Measurements from ENCODE around the gene CDC37. TPM values are rescaled to one million over a fixed set of nuclear protein-coding genes. Genes with fewer than 3 reads are reported as not detected.
A peak's percentile ranks its signal among the peaks of the same experiment; 100 is the strongest.
"Not testable (repeated sequence)": the region's sequence is repeated elsewhere in the genome, so short reads cannot be mapped to it uniquely, and the experiment has no call there.

The CDC37 gene
- total RNA-seq, 1 donor from 2014 or later = 146 TPM

GRCh38 chr19:10372690-10373089 is 30.7 kb downstream of the CDC37 start:
- ATAC-seq (ENCODE audit: poor library complexity) (no peak), DNase-seq (no peak)
- intact Hi-C loops (cut with DNase I) = no loop called here

- intact Hi-C loops (cut with DNase I) = no loop called here
- DNase-seq (no peak), ATAC-seq (ENCODE audit: poor library complexity) (no peak)
These were observed 35.1 kb downstream of the CDC37 start for GRCh38 chr19:10368101-10368803.

- DNase-seq; intact Hi-C loops (cut with DNase I); ATAC-seq (ENCODE audit: poor library complexity): not testable (repeated sequence)
These were observed 36.3 kb downstream of the CDC37 start for GRCh38 chr19:10366950-10367512.

- intact Hi-C loops (cut with DNase I) = no loop called here
- DNase-seq = no peak
- ATAC-seq (ENCODE audit: poor library complexity) = no peak
These were observed 37.8 kb downstream of the CDC37 start for GRCh38 chr19:10365518-10365917.

DNA sequence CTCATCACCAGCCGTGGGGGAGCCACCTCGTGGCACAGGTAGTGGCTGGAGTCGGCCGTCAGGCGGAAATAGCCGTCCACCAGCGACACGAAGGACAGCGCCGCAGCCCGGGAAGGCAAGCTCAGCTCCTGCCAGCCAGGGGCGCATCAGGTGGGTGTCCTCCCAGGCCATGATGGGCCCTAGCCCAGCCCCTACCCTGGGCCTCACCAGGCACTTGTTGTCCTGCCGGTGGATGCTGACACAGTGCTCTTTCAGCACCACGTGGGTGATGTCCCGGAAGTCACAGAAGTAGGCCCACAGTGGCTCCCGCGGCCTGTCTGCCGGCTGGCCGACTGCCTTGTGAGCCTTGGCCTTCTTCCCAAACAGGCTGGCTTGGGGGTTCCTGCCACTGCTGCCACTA is 38.7 kb downstream of the CDC37 start:
- ATAC-seq (ENCODE audit: poor library complexity) (peak; percentile 28), DNase-seq (no peak)
- intact Hi-C loops (cut with DNase I) = no loop called here

DNA sequence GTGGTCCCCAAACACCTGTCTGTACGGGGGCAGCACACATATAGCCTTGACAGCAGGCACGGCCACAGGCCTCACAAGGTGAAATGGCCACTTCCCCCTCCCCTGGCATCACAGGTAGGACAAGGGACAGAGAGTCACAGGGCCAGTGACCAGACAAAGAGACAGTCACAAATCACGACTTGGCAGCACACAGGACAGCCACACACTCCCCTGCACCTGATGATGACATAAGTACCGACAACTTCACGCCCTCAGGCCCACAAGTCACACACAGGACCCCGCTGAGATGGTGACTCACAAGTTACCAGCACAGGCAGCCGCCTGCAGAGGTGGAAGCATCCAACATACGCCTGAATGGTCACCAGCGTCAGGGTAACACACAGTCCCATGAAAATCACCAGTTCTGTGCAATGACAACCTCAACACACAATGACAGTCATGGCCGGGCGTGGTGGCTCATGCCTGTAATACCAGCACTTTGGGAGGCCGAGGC is 39.5 kb downstream of the CDC37 start:
- no peak for ATAC-seq (ENCODE audit: poor library complexity)
- no peak for DNase-seq
- intact Hi-C loops (cut with DNase I) = no loop called here

DNA sequence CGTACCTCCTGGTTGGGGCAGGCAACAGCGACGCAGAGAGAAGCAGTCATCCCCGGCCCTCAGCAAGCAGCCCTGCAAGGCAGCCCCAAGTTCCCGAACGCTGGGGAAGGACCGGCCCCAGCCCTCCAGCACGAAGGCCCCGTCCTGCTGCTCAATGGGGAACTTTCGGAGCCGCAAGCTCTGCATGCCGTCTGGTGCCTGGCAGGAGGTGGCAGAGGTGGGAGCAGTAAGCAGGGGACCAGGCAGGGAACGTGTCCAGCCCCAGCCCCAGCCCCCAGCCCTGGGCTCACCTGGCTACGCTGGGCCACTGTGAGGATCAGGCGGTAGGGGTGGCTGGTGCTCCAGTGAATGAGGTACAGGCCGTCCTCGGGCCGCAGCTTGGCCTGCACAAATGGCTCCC is 41.1 kb downstream of the CDC37 start:
- no peak for DNase-seq
- intact Hi-C loops (cut with DNase I) = no loop called here
- ATAC-seq (ENCODE audit: poor library complexity) = no peak

- ATAC-seq (ENCODE audit: poor library complexity) (no peak), DNase-seq (no peak)
- intact Hi-C loops (cut with DNase I) = no loop called here
These were observed 41.8 kb downstream of the CDC37 start for GRCh38 chr19:10361569-10362011.

DNA sequence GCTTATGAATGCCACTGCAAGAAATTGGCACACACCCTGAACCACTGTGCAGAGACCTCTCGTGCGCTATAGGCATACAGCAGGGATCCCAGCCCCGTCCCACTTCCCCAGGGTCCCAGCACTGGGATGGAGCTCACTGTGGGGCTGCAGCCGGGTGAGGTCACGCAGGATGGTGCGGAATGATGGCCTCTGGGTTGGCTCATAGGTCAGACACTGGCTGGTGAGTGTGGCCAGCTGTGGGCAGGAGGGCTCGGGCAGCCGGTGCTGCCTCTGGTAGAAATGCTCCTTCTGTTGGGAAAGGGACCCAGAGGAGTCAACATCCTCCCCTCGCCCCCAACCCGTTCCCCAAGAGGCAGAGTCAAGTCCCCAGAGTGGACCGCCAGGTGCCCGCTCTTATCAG is 46.9 kb downstream of the CDC37 start:
- intact Hi-C loops (cut with DNase I) = no loop called here
- DNase-seq (no peak), ATAC-seq (ENCODE audit: poor library complexity) (no peak)

GRCh38 chr19:10353793-10354391 is 49.5 kb downstream of the CDC37 start:
- intact Hi-C loops (cut with DNase I) = no loop called here
- ATAC-seq (ENCODE audit: poor library complexity) = peak; percentile 90
- DNase-seq = peak; percentile 90

DNA sequence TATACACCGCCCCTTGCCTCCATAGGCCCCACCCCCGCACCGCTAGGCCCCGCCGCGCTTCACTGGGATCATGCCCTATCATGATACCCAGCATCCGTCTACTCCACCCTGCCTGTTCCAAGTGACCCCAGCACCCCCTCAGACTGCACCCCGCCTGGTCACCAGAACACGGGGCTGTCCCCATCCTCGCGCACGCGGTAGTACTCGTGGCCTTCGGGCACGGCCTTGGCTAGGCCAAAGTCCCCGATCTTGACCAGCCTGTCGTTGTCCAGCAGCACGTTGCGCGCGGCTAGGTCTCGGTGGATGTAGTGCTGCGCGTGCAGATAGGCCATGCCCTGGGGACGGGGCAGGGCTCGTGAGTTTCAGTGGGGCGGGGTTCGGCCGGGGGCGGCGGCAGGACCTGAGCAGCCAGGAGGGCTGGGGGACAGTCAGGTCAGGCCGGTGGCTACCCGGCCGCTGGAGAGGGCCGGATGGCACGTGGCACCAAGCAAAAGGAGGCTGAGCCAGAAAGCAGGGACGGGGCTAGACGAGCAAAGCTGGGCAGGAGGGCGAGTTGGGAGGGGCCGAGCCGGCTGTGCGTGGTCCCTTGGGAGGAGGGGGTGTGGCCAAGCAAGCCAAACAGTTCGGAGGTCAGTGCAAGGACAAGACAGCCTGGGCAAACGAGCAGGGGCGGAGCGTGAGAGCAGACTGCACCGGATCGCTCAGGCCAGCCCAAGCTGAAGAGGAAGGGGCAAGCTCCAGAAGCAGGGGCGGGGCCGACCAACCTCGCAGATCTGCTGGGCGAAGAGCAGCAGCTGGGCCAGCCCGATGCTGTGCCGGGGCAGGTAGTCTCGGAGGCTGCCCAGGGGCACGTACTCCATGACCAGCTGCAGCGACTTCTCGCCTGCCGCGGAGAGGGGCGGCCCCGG is 50.3 kb downstream of the CDC37 start:
- intact Hi-C loops (cut with DNase I) = no loop called here
- DNase-seq (peak; percentile 89), ATAC-seq (ENCODE audit: poor library complexity) (peak; percentile 86)

GRCh38 chr19:10346509-10346908 is 56.8 kb downstream of the CDC37 start:
- intact Hi-C loops (cut with DNase I) = no loop called here
- peak; percentile 75 for DNase-seq
- ATAC-seq (ENCODE audit: poor library complexity) = peak; percentile 60

DNA sequence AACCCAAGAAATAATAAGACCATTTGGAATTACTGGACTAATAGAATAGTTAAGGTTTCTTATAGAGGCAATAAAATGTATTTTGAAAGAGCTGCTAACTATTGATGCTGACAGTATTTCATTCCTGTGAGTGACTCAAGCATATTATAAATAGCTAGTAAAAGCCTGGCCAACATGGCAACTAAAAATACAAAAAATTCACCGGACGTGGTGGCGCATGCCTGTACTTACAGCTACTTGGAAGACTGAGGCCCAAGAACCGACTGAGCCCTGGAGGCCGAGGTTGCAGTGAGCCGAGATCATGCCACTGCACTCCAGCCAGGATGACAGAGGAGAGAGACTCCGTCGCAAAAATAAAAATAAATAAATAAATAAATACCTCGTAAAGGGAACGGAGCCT is 58.6 kb downstream of the CDC37 start:
- ATAC-seq (ENCODE audit: poor library complexity) (no peak), DNase-seq (no peak)
- intact Hi-C loops (cut with DNase I) = no loop called here

DNA sequence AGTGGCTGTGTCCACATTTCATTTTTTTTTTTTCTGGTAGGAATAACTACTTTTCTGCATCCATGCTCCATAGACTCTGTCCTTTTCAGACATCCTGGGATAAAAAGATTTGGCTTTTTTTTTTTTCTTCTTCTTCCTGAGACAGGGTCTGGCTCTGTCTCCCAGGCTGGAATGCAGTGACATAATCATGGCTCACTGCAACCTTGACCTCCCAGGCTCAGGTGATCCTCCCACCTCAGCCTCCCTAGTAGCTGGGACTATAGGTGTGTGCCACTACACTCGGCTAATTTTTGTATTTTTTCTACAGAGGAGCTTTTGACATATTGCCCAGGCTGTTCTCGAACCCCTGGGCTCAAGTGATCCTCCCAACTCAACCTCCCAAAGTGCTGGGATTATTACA is 59.8 kb downstream of the CDC37 start:
- intact Hi-C loops (cut with DNase I) = no loop called here
- no peak for DNase-seq
- no peak for ATAC-seq (ENCODE audit: poor library complexity)

Small RNA genes within 50 kb of the gene (microRNA-seq; reads per million reads assigned to microRNA genes)
- not detected for gene MIR1181

Other genes with a start within 250 kb of the CDC37 start
- gene DNMT1, start 208.6 kb downstream of the CDC37 start, total RNA-seq = 22.7 TPM
- gene S1PR2, start 172.2 kb downstream of the CDC37 start, total RNA-seq = 5.9 TPM
- 72.4 TPM for gene MRPL4, start 151.3 kb downstream of the CDC37 start, total RNA-seq
- 6.4 TPM for gene ICAM1, start 132.4 kb downstream of the CDC37 start, total RNA-seq
- 0.46 TPM for gene ICAM4, start 116.6 kb downstream of the CDC37 start, total RNA-seq
- gene ICAM5, start 113.6 kb downstream of the CDC37 start, total RNA-seq = 0.11 TPM
- gene ZGLP1, start 93.7 kb downstream of the CDC37 start, total RNA-seq = 0.91 TPM
- gene FDX2, start 87.5 kb downstream of the CDC37 start, total RNA-seq = 19.8 TPM
- 9.9 TPM for gene RAVER1, start 70.0 kb downstream of the CDC37 start, total RNA-seq
- 31.0 TPM for gene ICAM3, start 63.9 kb downstream of the CDC37 start, total RNA-seq
- gene TYK2, start 23.0 kb downstream of the CDC37 start, total RNA-seq = 60.3 TPM
- gene PDE4A, start 17.0 kb upstream of the CDC37 start, total RNA-seq = 36.8 TPM
- gene KEAP1, start 99.8 kb upstream of the CDC37 start, total RNA-seq = 78.3 TPM
- gene S1PR5, start 113.9 kb upstream of the CDC37 start, total RNA-seq = 0.13 TPM
- 46.4 TPM for gene ATG4D, start 140.4 kb upstream of the CDC37 start, total RNA-seq
- 10.4 TPM for gene KRI1, start 162.5 kb upstream of the CDC37 start, total RNA-seq
- gene CDKN2D, start 165.4 kb upstream of the CDC37 start, total RNA-seq = 6.9 TPM
- gene AP1M2, start 183.8 kb upstream of the CDC37 start, total RNA-seq = not detected
- 62.3 TPM for gene SLC44A2, start 222.0 kb upstream of the CDC37 start, total RNA-seq